Sigmoid colon (tissue), 7 donors: ENCODE data around the gene MPO. TPM values are rescaled to one million over a fixed set of nuclear protein-coding genes. Genes with fewer than 3 reads are reported as not detected.

ENCODE experiments used
- DNase-seq: peaks from one replicate; pipeline ENCODE4 v3.0.0-alpha.2; 2019
- H3K27ac ChIP-seq, 4 donors: fragments of 200-600 bp; sonication (generic); one replicate each; pipeline ENCODE4 v1.5.1; 2016 to 2019; ENCODE audit warnings: mild to moderate bottlenecking in 1 of 4
- H3K27me3 ChIP-seq, 3 donors: fragments of 200-600 bp; sonication (generic); one replicate each; pipeline ENCODE4 v1.5.1; 2019; ENCODE audit warnings: mild to moderate bottlenecking in 1 of 3
- H3K36me3 ChIP-seq, 4 donors: fragments of 200-600 bp; sonication (generic); one replicate each; pipeline ENCODE4 v1.5.1; 2016 to 2019
- H3K4me1 ChIP-seq, 4 donors: fragments of 200-600 bp; sonication (generic); one replicate each; pipeline ENCODE4 v1.5.1; 2017 to 2019
- H3K4me3 ChIP-seq, 4 donors: fragments of 200-600 bp; sonication (generic); one replicate each; pipeline ENCODE4 v1.5.1; 2017 to 2019; ENCODE audit warnings: mild to moderate bottlenecking in 2 of 4, moderate library complexity in 1 of 4
- H3K9me3 ChIP-seq, 4 donors: fragments of 200-600 bp in 3 of 4; sonication (generic) in 3 of 4; one replicate each; pipeline versions ENCODE4 v1.5.1 to v1.6.1; 2013 to 2019
- EP300 ChIP-seq, 4 donors: sonication (generic); formaldehyde crosslinking; IDR thresholded peaks; one replicate each; pipeline ENCODE4 v1.6.1; 2017; ENCODE audit warnings: antibody characterized with exemption in 4 of 4
- POLR2A ChIP-seq, 2 donors: fragments of 450-650 bp; IDR thresholded peaks; one replicate each; pipeline ENCODE4 v1.6.1; 2016; ENCODE audit warnings: antibody characterized with exemption in 2 of 2, mild to moderate bottlenecking in 2 of 2, moderate library complexity in 2 of 2
- POLR2AphosphoS5 ChIP-seq, 4 donors: sonication (generic); formaldehyde crosslinking; IDR thresholded peaks; one replicate each; pipeline ENCODE4 v1.6.1; 2017; ENCODE audit warnings: antibody characterized with exemption in 4 of 4
- WGBS, 2 donors: extraction: QIAGEN DNeasy Blood & Tissue Kit; methylation state at CpG; one replicate each; pipeline ENCODE4 v1.1.7; 2013; 5-methylcytosine and 5-hydroxymethylcytosine counted together
- intact Hi-C: fragments of 100-400 bp; cut with DNase I; formaldehyde crosslinking; loops from one replicate; pipeline ENCODE4 v1.15.1; 2023
- polyA plus RNA-seq, 3 donors: library from polyadenylated mRNA; stranded (reverse); fragments of 200-250 nt; gene quantifications; one replicate each; pipeline ENCODE4 v1.2.3, GENCODE V29; 2013
- total RNA-seq, 4 donors: library from RNA; depleted of rRNA; stranded (reverse); fragments of >200 nt; gene quantifications; one replicate each; pipeline ENCODE4 v1.1.0, GENCODE V29; 2016
- TF ChIP-seq, protein P1 (sequence below), 4 experiments: fragments of 450-650 bp in 3 of 4; fragments of 200-600 bp in 1 of 4; IDR thresholded peaks; one replicate each; pipeline ENCODE4 v1.5.1; 2016 to 2019; ENCODE audit warnings: antibody characterized with exemption in 4 of 4, mild to moderate bottlenecking in 3 of 4, moderate library complexity in 2 of 4
- donor health status: healthy with polysubstance abuse.
- donor health status: Bipolar disorder and iron deficiency.
- donor health status: healthy.

MPO gene
- total and polyA plus RNA-seq, 7 donors: 0.36 to 0.44 TPM; not detected in 5

DNA sequence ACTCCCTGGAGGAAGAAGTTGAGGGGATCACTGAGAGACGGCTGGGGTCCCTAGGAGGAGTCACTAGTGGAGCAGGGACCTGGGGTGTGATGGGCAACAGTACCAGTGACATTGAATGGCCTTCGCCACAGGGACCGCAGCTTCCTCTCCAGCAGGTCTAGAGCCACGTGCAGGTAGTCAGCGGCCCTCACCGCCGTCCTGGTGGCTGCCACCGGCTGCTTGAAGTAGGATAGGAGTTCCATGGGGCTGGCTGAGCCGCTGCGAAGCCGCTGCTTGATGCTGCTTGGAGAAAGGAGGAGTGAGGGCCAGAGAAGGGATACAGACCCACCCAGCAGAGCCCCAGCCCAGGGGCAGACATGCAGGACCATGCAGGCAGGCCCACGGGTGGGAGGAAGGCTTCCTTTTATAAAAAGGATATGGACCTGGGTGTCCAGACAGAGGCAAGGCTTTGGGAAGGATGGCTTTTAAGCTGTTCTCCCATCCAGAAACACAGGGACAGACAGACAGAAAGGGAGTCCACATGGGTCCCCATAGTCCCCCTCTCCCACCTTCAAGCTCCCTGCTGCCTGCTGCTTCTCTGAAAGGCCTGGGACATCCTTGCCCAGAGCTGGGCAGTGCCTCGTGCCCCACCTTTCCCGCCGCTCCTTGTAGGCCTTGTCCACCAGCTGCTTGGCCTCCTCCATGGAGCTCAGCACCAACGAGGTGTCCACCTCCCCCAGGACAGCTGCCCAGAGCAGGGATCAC, 827 bp downstream of the MPO start:
- intact Hi-C loops: no loop called here
- no peak overlapping the region for H3K27ac ChIP-seq
- H3K4me1 ChIP-seq: peaks cover 0 to 10% (median 4%) of the 10 kb centered on the region in 4 donors
- H3K9me3 ChIP-seq: no peaks in the 10 kb centered on the region
- peaks cover 0 to 28% (median 5%) of the 10 kb centered on the region in 3 donors for H3K27me3 ChIP-seq
- no peak for DNase-seq
- 72 to 78% methylated on average over 16 of the region's 16 CpGs for WGBS, 2 donors
- no peak overlapping the region for H3K4me3 ChIP-seq
- TF ChIP-seq, protein P1, sequence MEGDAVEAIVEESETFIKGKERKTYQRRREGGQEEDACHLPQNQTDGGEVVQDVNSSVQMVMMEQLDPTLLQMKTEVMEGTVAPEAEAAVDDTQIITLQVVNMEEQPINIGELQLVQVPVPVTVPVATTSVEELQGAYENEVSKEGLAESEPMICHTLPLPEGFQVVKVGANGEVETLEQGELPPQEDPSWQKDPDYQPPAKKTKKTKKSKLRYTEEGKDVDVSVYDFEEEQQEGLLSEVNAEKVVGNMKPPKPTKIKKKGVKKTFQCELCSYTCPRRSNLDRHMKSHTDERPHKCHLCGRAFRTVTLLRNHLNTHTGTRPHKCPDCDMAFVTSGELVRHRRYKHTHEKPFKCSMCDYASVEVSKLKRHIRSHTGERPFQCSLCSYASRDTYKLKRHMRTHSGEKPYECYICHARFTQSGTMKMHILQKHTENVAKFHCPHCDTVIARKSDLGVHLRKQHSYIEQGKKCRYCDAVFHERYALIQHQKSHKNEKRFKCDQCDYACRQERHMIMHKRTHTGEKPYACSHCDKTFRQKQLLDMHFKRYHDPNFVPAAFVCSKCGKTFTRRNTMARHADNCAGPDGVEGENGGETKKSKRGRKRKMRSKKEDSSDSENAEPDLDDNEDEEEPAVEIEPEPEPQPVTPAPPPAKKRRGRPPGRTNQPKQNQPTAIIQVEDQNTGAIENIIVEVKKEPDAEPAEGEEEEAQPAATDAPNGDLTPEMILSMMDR (IDR thresholded peaks at IDR 0.05): no peak
- TF ChIP-seq EP300 (IDR thresholded peaks at IDR 0.05) (no peak), POLR2A (IDR thresholded peaks at IDR 0.05) (no peak), POLR2AphosphoS5 (IDR thresholded peaks at IDR 0.05) (no peak)
- H3K36me3 ChIP-seq: no peaks in the 10 kb centered on the region

DNA sequence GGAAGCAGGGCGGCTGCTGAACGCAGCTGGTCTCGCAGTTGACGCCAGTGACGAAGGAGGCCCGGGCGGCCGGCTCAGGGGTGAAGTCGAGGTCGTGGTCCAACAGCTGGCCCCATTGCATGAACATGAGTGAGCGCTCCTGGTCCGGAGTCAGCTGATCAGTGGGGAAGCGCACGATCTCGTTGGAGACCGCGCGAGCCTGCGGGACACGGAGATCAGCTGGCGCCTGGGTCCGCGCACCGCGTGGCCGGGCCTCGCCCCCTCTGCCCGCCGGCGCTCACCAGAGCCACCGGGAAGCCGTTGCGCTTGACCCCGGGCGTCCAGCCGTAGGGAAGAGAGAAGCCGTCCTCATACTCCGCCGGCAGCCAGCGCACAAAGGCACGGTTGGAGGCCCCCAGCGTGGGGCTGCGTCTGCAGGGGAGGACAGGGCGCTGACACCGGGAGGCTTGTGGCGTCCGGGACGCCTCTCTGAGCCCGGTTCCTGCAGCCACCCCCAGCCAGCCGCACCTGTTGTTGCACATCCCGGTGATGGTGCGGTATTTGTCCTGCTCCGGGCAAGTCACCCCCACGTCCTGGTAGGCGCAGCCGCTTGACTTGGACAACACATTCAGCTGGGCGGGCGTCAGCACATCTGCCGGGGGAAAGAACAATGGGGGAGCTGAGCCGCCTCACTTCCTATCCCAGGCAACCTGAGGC, 1.6 kb downstream of the MPO start:
- Histone ChIP-seq H3K4me3 (peak overlapping the region in 2 of 4 donors; percentile 19 to 29), H3K27me3 (peaks cover 0 to 28% (median 5%) of the 10 kb centered on the region in 3 donors), H3K27ac (no peak overlapping the region), H3K9me3 (no peaks in the 10 kb centered on the region), H3K36me3 (no peaks in the 10 kb centered on the region), H3K4me1 (peaks cover 0 to 10% (median 4%) of the 10 kb centered on the region in 4 donors)
- WGBS, 2 donors: 16 to 38% methylated on average over 60 of the region's 60 CpGs
- DNase-seq: peak; percentile 84
- intact Hi-C loops: no loop called here
- TF ChIP-seq, protein P1 (IDR thresholded peaks at IDR 0.05): no peak
- no peak for TF ChIP-seq POLR2A (IDR thresholded peaks at IDR 0.05)
- peak in 1 of 4 donors; percentile 20 for TF ChIP-seq POLR2AphosphoS5 (IDR thresholded peaks at IDR 0.05)
- TF ChIP-seq EP300 (IDR thresholded peaks at IDR 0.05): no peak

DNA sequence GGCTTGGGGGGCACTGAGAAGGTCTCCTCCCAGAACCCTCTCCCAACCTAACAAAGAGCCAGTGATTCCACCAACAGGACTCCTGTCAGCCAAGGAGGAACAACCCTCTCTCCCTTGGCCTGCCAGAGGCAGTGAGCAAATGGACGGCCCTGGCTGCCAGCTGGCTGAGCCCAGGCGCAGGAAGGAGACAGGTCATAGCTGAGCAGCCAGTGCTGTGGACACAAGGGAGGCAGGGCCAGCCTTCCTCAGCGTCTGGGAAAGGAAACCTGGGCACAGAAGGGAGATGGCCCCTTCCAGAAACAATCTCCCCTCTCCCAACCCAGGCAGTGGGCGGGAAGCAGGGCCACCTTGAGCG, 2.1 kb downstream of the MPO start:
- Histone ChIP-seq H3K36me3 (no peaks in the 10 kb centered on the region), H3K9me3 (no peaks in the 10 kb centered on the region), H3K27ac (no peak overlapping the region), H3K27me3 (peaks cover 0 to 28% (median 5%) of the 10 kb centered on the region in 3 donors), H3K4me3 (peak overlapping the region in 2 of 4 donors; percentile 19 to 29), H3K4me1 (peaks cover 0 to 10% (median 4%) of the 10 kb centered on the region in 4 donors)
- WGBS, 2 donors: 15 to 57% methylated on average over 5 of the region's 5 CpGs
- TF ChIP-seq POLR2AphosphoS5 (IDR thresholded peaks at IDR 0.05) (no peak), POLR2A (IDR thresholded peaks at IDR 0.05) (no peak), EP300 (IDR thresholded peaks at IDR 0.05) (no peak)
- TF ChIP-seq, protein P1 (IDR thresholded peaks at IDR 0.05): no peak
- DNase-seq: peak; percentile 79
- intact Hi-C loops: no loop called here

DNA sequence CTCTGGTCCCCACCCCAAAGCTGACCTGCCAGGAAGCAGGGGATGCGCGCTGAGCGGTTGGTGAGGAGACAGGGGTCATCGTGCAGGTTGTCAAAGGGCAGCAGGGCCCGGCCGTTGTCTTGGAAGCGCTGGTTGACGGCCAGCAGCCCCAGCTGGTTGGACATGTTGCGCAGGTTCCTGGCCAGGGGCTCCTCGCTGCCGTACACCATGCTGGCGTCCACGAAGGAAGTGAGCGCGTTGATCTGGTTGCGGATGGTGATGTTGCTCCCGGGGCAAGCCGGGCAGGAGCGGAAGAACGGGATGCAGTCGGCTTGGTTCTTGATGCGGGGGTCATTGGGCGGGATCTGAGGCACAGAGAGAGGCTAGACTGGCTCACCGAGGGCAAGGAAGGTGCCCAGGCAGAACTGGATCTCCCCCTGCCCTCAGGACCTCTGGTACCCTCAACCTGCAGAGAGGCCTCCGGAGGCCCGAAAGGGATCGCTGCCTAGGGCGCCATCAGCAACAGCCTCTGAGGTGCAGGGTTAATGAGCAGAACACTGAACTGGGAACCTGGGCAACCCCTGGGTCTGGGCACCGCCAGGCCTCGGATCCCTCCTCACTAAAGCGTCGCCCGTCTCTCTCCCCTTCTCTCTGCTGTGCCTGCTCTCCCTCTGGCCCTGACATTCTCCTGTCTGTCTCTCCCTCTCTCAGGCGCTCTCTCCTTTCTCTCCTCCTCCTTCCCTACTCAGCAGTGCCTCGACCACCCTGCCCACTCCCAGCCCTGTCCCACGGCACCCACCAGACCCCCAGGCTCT, 2.7 kb downstream of the MPO start:
- 90% methylated on average over 36 of the region's 36 CpGs for WGBS, 2 donors
- peaks cover 0 to 10% (median 4%) of the 10 kb centered on the region in 4 donors for H3K4me1 ChIP-seq
- H3K9me3 ChIP-seq: no peaks in the 10 kb centered on the region
- no peak overlapping the region for H3K27ac ChIP-seq
- no peaks in the 10 kb centered on the region for H3K36me3 ChIP-seq
- intact Hi-C loops: no loop called here
- H3K4me3 ChIP-seq: no peak overlapping the region
- DNase-seq: no peak
- TF ChIP-seq POLR2A (IDR thresholded peaks at IDR 0.05): no peak
- TF ChIP-seq POLR2AphosphoS5 (IDR thresholded peaks at IDR 0.05): no peak
- TF ChIP-seq EP300 (IDR thresholded peaks at IDR 0.05): no peak
- TF ChIP-seq, protein P1 (IDR thresholded peaks at IDR 0.05): no peak
- H3K27me3 ChIP-seq: peaks cover 0 to 28% (median 5%) of the 10 kb centered on the region in 3 donors
